Left renal cortex interstitium (tissue), 4 donors: Measurements from ENCODE around the gene ZNF716. TPM values are rescaled to one million over a fixed set of nuclear protein-coding genes. Genes with fewer than 3 reads are reported as not detected.
"Not testable (repeated sequence)": the region's sequence is repeated elsewhere in the genome, so short reads cannot be mapped to it uniquely, and the experiment has no call there.

Source experiments
- DNase-seq, 4 donors: peaks; one replicate each; pipeline ENCODE4 v3.0.0-alpha.2; 2013; ENCODE audit warnings: low read depth in 4 of 4, low spot score in 2 of 4, missing footprints in 1 of 4
- polyA plus RNA-seq, 4 donors: library from polyadenylated mRNA; unstranded; fragments of 120-200 nt; gene quantifications; one replicate each; pipeline ENCODE4 v1.2.1, GENCODE V29; 2013; ENCODE audit not compliant: insufficient read length in 4 of 4

The ZNF716 gene
- under 1 TPM in 2 of 4 donors, not detected in 2; 0.08 TPM for polyA plus RNA-seq

DNA sequence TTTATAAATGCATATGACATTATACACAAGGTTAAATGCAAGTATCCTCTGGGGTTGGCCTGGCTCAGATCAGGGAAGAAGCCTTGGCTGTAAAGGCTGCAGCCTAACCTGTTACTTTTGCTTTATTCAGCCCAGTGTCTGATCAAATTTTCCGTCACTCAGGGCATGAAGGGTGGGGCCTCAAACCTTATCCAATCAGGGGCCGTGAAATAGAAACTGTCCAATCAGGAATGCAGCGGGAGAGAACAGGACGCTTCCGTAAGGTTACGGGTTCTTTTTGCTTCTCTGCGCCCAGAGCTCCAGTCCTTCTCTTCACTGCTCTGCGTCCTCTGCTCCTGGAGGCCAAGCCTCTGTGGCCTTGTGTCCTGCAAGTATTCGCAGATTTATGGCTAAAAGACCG is at the start of gene ZNF716:
ZNF716 (plus strand) TSS at position 274 of the 400 bp plus-strand sequence; CDS start at position 386, 112 bp downstream.
- DNase-seq = no peak

DNA sequence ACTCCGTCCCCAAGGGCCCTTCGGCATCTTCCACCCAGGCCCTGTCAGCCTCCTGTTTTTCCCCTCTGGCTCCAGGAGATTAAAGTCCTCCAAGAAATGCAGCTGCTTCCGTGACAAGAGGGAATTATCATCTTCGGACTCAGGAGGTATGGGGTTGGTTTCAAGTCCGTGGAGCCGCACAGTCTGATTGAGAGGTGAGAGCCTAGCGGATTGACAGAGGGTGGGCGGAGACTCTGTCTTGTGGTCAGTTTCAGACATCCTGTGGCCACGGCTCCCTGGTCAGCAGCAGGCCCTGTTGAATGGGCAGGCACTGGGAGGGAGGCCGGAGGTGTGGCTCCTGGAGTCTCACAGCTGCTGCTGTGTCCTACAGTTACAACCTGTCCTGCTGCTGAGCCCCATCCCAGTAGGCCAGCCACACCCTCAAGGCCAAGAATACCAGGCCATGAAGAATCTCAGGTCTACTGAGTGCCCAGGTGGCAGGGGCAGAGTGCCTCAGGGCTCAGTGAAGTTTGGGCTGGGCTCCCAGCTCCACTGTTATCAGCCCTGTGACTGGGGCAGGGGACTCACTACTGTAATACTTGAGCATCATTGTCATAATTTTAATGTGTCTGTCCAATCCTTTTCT is 49.3 kb upstream of the ZNF716 start:
- DNase-seq = no peak

DNA sequence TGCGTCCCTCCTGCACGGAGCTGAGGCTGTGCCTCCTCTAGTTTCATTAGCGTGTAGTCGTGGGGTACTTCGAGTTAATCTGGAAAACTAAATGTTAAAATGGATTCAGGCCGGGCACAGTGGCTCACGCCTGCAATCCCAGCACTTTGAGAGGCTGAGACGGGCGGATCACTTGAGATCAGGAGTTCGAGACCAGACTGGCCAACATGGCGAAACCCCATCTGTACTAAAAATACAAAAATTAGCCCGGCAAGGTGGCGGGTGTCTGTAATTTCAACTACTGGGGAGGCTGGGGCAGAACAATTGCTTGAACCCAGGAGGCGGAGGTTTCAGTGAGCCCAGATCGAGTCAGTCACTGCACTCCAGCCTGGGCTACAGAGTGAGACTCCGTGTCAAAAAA is 46.9 kb upstream of the ZNF716 start:
- not testable (repeated sequence) for DNase-seq

DNA sequence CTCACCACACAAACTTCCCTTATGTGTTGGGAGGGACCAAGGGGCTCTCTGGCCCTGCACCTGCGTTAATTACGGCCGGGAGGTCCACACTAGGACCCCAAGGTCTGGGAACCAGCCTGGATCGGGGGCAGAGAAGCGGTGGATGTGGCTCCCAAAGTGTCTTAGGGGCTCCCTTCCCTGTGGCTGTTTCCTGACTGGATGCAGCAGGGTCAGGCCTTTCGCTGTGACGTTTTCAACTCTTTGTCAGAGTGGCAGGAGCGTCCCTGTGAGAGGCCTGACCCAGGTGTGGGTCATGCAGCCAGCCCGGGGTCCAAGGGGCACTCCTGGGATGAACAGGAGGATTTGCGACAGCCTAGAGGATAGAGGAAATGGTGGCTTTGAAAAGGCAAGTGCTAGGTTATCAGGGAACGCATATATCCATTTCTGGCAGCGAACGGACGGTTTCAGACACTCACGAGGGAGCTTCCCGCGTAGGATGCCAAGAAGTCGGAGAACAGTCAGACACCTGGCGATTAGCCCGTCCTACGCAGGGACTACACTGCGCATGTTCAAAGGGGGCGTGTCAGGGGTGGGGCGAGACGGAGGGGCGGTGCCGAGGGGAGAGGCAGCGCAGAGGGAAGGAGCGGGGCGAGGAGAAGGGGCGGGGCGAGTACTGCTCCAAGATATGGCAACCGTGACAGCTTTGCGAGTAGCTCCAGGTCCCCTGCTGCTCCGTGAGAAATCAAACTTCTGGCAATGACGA is 46.2 kb upstream of the ZNF716 start:
- DNase-seq = no peak

DNA sequence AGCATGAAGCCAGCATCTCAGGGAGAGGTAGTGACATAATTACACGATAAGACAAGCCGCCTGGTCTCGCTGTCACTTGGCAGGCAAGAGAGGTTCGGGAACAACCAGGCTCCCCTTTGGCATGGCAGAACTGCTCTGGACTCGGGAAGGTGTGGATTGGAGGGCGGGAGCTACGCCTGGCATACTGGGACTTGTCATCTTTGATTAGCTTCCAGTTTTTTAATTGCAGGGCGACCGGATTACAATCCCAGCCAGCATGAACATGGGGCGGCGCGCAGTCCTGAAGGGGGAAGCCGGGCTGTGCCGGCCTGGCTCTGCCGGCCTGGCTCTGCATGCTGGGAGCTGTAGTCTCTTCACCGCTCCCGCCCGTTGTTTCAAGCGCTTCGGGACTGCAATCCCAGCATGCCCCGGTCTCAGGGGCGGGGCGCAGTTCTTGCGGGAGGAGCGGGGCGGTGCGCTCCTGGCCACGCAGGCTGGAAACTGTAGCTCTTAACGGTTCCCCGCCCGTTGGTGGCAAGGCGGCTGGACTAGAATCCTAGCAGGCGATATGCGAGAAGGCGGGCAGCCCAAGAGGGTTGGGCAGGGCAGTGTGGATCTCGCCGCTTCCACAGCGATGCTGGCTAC is 45.5 kb upstream of the ZNF716 start:
- no peak for DNase-seq

DNA sequence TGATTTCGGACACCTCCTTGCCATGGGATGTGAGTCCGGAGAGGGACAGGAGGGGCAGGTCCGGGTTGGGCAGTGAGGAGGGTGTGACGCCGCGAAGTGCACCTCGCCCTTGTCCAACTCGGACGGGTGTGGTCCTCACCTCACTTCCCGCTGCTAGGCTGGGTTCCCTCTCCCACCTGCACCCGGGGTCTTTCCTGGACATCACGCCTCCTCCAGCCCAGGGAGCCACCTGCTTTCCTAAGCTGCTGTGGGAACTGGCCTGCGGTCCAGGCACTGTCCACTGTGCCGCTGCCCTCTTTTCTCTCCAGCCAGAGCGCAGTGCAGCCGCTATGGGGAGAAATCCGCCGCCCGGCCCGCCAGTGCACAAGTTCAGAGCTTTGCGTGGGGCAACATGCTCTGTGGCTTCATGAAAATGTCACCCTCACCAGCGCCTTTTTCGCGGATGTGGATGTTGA is 45.0 kb upstream of the ZNF716 start:
- no peak for DNase-seq

DNA sequence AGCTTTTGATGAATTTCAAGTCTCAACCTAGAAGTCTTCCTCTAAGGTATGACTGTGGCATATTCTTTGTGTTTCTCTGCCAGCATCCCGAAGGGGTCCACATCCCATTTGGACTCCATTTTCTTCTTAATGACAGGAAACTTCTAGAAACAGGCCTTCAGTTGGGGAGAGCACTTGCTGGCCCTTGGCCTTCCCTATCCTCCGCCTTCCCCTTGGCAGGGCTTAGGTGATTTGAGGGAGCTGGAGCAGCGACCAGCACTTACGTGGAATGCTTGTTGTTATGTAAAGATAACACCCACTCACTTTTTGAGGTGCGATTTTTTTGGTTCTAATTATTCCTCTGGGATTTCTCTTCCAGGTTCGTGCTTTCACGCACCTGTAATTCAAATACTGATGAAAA is 42.9 kb upstream of the ZNF716 start:
- no peak for DNase-seq

DNA sequence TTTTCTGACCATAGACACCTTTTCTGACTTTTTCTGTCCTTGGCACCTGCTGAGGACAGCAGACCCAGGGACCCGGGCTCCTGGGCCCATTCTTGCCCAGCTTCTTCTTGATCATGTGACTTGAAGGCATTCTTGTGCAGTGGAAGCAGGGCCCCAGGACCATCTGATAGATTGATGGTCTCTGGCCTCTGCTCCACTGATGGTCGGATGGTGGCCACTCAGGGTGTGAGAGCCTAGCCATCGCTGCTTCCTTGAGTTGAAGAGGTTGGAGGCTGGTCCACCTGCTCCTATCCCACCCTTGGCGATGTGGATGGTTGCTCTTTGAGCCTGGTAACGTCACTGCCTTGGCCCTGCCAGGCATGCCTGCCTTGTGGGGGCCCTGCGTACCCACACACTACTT is 37.8 kb upstream of the ZNF716 start:
- no peak for DNase-seq

DNA sequence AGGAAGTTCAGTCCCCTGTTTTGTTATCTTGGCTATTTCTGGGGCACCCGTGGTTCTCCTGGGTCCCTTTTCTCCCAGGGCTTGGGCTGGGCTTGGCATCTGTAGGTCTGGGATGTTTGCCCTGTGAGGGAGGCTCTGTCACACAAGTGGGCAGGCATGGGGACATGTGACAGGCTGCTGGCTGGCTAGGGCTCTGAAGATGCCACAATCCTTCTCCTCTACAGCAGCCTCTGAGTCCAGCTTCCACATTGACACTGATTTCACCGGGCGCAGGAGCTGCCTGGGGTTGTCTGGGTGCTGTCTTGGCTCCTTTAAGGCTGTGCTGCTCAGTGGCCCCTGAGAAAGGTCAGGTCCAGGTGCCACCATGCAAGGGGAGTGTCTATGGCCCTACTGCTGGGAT is 37.4 kb upstream of the ZNF716 start:
- DNase-seq = no peak

DNA sequence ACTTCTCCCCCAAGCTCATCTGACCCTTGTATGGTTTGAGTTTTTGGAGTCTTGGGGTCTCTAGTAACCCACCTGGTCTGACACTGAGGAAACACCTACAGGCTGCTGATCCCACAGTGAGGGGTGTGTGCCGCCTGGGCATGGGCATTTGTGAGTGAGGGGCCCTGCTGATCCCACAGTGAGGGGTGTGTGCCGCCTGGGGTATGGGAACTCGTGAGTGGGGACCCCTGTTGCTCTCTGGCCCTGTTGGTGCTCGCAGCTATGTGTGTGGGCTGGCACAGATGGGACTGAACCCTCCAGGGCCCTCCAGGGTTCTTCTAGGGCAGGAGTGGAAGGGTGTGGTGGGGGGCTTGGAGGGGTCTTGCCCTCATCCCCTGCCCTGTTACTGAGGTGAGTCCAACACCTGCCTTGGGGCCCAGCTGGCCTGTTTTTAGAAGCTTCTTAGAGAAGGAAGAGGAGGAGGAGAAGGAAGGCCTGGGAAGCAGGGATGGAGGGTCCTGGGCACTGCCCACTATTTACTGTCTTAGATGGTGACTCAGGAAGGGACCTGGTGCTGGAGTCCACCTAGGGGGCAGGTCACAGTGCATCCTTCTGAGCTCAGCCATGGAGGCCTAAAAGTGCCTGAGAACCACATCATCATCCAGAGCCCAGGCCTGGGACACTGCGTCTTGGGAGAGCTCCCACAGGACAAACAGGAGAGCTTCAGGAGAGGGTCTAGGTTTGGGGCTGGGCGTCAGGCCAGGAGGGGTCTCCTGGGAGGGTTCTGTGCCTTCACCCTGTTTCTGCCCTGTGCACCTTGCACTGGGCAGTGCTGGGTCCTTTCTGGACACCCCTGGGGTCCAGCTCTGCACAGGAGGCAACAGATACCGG is 36.2 kb upstream of the ZNF716 start:
- no peak for DNase-seq

DNA sequence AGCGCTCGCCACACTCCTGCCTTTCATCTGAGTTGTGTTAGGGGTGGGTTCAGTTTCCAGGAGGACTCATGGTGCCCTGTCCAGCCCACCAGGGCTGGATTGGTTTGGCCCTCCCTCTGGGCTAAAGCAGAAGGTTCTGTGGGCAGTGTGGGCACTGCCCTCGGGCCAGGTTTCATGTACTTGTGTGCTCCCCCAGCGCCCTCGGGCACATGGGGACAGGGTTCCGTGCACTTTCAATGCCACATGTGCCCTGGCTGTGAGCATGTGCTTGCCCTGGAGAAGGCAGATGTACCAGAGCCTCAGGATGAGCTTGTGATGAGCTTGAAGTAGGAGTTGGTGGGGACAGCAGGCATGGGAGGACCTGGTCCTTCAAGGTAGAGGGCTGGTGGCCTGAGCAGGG is 35.6 kb upstream of the ZNF716 start:
- DNase-seq = no peak

DNA sequence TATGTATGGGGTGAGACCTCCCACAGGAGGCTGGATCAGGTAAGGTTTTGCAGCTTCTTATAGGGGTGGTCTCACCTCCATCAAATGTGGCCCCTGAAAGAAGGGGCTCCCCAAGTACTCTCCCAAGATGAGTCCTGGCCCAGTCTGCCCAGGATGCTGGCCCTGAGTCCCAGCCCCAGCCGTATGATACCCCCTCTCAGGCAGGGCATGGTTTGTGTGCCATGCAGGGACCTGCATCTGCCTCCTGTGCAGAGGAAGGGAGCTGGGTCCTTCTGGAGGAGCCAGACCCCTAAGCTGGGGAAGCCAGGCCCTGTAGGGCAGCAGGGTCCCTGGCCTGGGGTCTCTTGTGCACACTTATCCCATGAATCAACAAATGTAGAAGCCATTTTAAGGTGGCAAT is 35.1 kb upstream of the ZNF716 start:
- no peak for DNase-seq

DNA sequence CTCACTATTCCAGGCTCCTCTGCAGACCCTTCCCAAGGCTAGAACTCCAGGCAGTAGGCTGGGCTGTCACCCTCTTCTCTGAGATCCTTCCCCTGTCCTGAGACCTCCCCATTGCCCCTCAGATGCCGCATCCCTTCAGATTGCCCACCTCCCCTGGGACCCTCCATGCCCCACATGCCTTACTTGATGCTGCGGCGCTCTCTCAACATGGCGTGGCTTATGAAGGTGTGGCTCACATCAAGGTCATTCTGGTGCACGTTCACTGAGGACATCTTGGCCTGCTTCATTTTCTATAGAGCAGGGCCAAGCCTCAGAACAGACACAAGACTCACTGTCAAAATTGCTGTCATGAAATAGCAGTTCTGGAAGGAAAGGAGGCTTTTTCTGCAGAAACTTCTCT is 34.7 kb upstream of the ZNF716 start:
- no peak for DNase-seq

DNA sequence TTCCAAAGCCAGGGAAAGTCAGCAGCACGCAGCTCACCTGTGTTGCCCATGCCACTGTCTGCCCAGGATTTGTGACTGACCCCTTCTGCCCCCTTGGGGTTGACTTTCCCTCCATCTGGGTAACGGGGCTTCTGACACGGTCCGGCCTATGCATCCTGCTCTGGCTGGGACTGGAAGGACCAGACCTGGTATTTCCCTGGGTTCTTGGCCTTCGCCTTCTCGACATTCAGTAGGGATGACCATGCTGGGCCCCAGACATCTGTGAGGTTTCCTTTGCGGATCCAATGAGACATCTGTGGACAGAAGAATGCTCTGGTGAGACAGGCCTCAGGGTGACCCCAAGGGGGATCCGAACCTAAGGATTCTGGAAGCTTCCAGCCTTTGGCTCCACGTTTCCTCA is 34.2 kb upstream of the ZNF716 start:
- no peak for DNase-seq

DNA sequence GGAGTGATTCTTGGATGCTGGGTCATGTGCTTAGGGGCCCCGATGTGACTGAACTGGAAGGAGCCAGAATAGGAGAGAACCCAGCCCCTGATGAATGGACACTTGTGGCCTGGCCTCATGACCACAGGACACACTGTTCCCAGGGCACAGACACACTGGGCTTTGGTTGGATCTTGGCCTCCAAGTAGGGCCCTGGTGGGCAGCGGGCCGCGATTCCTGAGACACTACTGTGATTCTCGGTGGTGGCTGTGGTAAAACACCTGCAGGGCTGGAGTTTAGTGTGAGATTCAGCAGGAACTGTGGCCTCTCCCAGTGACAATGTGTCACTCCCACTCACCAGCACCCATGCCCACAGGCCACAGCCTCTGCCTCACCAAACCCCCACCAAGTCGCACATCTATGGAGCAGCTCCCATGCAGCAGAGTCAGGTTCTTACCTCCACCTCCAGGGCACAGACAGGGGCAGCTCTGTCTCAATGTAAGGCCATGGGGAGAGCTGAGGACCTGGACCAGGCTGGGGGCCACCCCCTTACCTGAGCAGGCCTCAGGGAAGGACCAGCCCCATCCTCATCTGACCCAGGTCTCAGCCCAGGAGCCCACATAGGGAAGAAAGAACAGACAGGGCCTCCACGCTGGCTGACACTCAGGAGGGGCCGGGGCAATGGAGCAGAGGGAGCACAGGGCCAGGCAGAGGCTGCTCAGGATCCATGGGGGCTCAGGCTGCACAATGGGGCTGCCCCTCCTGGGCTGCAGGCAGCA is 33.2 kb upstream of the ZNF716 start:
- no peak for DNase-seq

DNA sequence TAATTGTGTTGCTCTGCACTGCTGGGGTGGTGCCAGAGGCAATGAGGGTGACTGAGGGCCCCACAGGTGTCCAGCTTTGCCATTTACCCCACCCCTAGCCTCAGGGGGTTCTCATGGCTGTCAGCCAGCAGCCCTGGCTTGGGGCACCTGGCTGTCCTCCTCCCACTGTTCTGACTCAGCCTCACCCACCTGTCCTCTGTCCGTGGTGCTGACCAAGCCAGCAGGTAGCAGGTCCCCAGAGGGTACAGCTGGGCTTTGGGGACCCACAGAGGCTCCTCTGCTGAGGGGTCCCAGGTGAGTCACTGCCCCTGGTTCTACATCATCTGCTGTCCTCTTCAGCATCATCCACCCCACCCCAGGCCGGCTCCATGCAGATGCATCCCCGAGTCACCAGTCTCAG is 32.2 kb upstream of the ZNF716 start:
- no peak for DNase-seq

DNA sequence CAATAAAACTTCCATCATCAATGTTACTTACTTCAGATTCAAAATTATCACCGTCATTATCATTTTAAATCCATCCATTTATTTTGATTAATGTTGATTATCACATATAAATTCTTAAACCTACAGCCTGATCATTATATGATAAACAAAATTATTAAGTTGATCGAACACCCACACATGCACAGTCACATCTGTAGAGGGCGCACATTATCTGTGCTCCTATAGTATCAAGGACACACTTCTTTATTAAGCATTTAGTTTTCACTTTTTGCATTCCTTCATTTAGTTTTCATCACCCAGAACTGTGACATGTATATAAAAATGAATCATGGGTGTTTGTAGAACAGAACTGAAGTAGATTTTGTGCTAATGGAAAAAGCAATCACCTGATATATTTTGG is 26.2 kb upstream of the ZNF716 start:
- DNase-seq = no peak

DNA sequence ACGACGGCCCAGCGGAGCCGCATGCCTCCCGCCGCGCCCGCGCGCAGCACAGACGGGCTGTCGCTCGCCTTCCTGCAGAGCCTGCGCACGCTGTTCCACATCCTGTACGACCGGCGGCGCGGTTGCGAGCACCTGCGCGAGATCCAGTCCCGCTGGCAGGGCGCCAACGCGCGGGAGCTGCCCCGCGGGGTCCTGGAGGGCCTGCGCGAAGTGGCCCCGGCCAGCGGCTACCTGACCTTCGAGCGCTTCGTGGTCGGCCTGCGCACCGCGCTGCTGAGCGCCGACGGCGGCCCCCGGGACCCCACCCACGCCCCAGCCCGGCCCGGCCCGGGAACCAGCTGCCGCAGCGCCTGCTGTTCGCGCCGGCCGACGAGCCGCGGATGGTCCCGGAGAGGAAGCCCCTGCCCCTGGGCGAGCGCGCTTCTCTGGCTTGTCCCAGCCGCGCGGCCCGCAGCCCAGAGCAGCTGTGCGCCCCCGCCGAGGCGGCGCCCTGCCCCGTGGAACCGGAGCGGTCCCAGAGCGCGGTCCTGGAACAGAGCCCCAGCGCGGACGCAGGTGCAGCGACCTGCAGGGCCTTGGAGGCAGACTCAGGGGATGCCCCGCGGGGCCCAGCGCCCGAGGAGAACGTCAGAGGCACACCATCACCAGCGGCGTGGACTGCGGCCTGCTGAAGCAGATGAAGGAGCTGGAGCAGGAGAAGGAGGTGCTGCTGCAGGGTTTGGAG is 25.3 kb upstream of the ZNF716 start:
- no peak for DNase-seq

DNA sequence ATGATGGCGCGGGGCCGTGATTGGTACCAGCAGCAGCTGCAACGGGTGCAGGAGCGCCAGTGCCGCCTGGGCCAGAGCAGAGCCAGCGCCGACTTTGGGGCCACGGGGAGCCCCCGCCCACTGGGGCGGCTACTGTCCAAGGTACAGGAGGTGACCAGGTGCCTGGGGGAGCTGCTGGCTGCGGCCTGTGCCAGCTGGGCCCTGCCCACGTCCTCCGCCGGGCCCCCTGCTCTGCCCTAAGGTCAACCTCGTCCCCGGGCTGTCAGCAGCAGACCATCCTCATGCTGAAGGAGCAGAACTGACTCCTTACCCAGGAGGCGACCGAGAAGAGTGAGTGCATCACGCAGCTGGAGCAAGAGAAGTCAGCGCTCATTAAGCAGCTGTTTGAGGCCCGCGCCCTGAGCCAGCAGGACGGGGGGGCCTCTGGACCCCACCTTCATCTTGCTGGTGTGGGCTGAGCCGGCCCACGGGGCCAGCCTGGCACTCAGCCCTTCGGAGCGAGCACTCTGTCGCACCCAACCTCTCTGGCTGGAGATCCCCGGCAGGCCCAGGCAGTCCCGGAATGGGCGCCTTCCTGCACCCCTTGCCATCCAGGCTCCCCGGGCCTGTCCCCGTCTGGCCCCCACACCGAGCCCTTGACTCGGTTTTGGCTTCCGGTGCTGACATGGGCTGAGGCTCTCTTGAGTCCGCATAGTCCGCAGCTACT is 24.6 kb upstream of the ZNF716 start:
- DNase-seq = no peak
